ENCODE data around the gene OR13J1.
A peak's percentile ranks its signal among the peaks of the same experiment; 100 is the strongest.
"Not testable (repeated sequence)": the region's sequence is repeated elsewhere in the genome, so short reads cannot be mapped to it uniquely, and the experiment has no call there.

The OR13J1 gene

GRCh38 chr9:35870351-35870923, at the start of gene OR13J1:
TSS of gene OR13J1 (minus strand) at chr9:35870401. CDS start at chr9:35870401, 0 bp downstream.
- Mint-ChIP-seq H3K4me1 (no peaks in the 10 kb centered on the region), H3K36me3 (no peaks in the 10 kb centered on the region), H3K27ac (no peak within 1 kb of the TSS), H3K4me3 (no peak within 1 kb of the TSS), H3K27me3 (peaks cover 3% of the 10 kb centered on the region), H3K9me3 (no peaks in the 10 kb centered on the region)

- Mint-ChIP-seq H3K36me3 (no peaks in the 10 kb centered on the region), H3K9me3 (no peaks in the 10 kb centered on the region), H3K4me3 (no peak overlapping the region), H3K4me1 (peaks cover 31% of the 10 kb centered on the region), H3K27me3 (no peaks in the 10 kb centered on the region), H3K27ac (no peak overlapping the region)
These were observed 49.2 kb upstream of the OR13J1 start for GRCh38 chr9:35919212-35920008.

- no peaks in the 10 kb centered on the region for H3K9me3 Mint-ChIP-seq
- H3K27me3 Mint-ChIP-seq = no peaks in the 10 kb centered on the region
- H3K36me3 Mint-ChIP-seq = no peaks in the 10 kb centered on the region
- H3K4me1 Mint-ChIP-seq = peaks cover 25% of the 10 kb centered on the region
- H3K4me3 Mint-ChIP-seq = no peak overlapping the region
- no peak overlapping the region for H3K27ac Mint-ChIP-seq
These were observed 48.6 kb upstream of the OR13J1 start for GRCh38 chr9:35918780-35919179.

GRCh38 chr9:35917261-35917660, 47.1 kb upstream of the OR13J1 start:
- H3K36me3 Mint-ChIP-seq = no peaks in the 10 kb centered on the region
- no peaks in the 10 kb centered on the region for H3K27me3 Mint-ChIP-seq

GRCh38 chr9:35915681-35916294, 45.6 kb upstream of the OR13J1 start:
- Mint-ChIP-seq H3K27me3 (no peaks in the 10 kb centered on the region), H3K27ac (no peak overlapping the region), H3K4me1 (peaks cover 29% of the 10 kb centered on the region), H3K36me3 (no peaks in the 10 kb centered on the region), H3K4me3 (no peak overlapping the region), H3K9me3 (no peaks in the 10 kb centered on the region)

More at GRCh38 chr9:35917261-35917660, 47.1 kb upstream of the OR13J1 start:
- Mint-ChIP-seq H3K9me3 (no peaks in the 10 kb centered on the region), H3K4me1 (peaks cover 17% of the 10 kb centered on the region), H3K27ac (peak overlapping the region; percentile 5), H3K4me3 (no peak overlapping the region)

GRCh38 chr9:35914301-35914807, 44.2 kb upstream of the OR13J1 start:
- no peak overlapping the region for H3K27ac Mint-ChIP-seq
- no peaks in the 10 kb centered on the region for H3K27me3 Mint-ChIP-seq
- no peaks in the 10 kb centered on the region for H3K36me3 Mint-ChIP-seq
- H3K9me3 Mint-ChIP-seq = no peaks in the 10 kb centered on the region
- H3K4me3 Mint-ChIP-seq = no peak overlapping the region
- peaks cover 42% of the 10 kb centered on the region for H3K4me1 Mint-ChIP-seq

- peaks cover 42% of the 10 kb centered on the region for H3K4me1 Mint-ChIP-seq
- H3K27ac Mint-ChIP-seq, H3K27me3 Mint-ChIP-seq, H3K4me3 Mint-ChIP-seq, H3K9me3 Mint-ChIP-seq, H3K36me3 Mint-ChIP-seq: not testable (repeated sequence)
These were observed 43.2 kb upstream of the OR13J1 start for GRCh38 chr9:35913429-35913828.

- H3K36me3 Mint-ChIP-seq = no peaks in the 10 kb centered on the region
- H3K9me3 Mint-ChIP-seq = no peaks in the 10 kb centered on the region
- no peak overlapping the region for H3K4me3 Mint-ChIP-seq
- peaks cover 45% of the 10 kb centered on the region for H3K4me1 Mint-ChIP-seq
- H3K27me3 Mint-ChIP-seq = no peaks in the 10 kb centered on the region
- no peak overlapping the region for H3K27ac Mint-ChIP-seq
These were observed 42.7 kb upstream of the OR13J1 start for GRCh38 chr9:35912791-35913400.

- peak overlapping the region; percentile 24 for H3K27ac Mint-ChIP-seq
- no peaks in the 10 kb centered on the region for H3K27me3 Mint-ChIP-seq
- no peaks in the 10 kb centered on the region for H3K9me3 Mint-ChIP-seq
- no peaks in the 10 kb centered on the region for H3K36me3 Mint-ChIP-seq
- H3K4me1 Mint-ChIP-seq = peaks cover 55% of the 10 kb centered on the region
- H3K4me3 Mint-ChIP-seq = no peak overlapping the region
These were observed 41.5 kb upstream of the OR13J1 start for GRCh38 chr9:35911690-35912089.

- Mint-ChIP-seq H3K27me3 (no peaks in the 10 kb centered on the region), H3K36me3 (no peaks in the 10 kb centered on the region), H3K9me3 (no peaks in the 10 kb centered on the region), H3K4me3 (peak overlapping the region; percentile 74), H3K27ac (peak overlapping the region; percentile 90), H3K4me1 (peaks cover 60% of the 10 kb centered on the region)
These were observed 40.6 kb upstream of the OR13J1 start for GRCh38 chr9:35910613-35911359.

- Mint-ChIP-seq H3K9me3 (no peaks in the 10 kb centered on the region), H3K27ac (no peak overlapping the region), H3K27me3 (no peaks in the 10 kb centered on the region), H3K4me3 (no peak overlapping the region), H3K4me1 (peaks cover 64% of the 10 kb centered on the region), H3K36me3 (no peaks in the 10 kb centered on the region)
These were observed 39.7 kb upstream of the OR13J1 start for GRCh38 chr9:35909687-35910612.

- Mint-ChIP-seq H3K36me3 (no peaks in the 10 kb centered on the region), H3K4me1 (peaks cover 64% of the 10 kb centered on the region), H3K9me3 (no peaks in the 10 kb centered on the region), H3K27me3 (no peaks in the 10 kb centered on the region), H3K27ac (peak within 1 kb of the TSS; percentile 65), H3K4me3 (peak within 1 kb of the TSS; percentile 58)
These were observed 39.1 kb upstream of the OR13J1 start, which contains the start of gene SPAAR for GRCh38 chr9:35909274-35909673. TSS of gene SPAAR (plus strand) at chr9:35909490. CDS start at chr9:35910464, 974 bp downstream.

- H3K36me3 Mint-ChIP-seq = no peaks in the 10 kb centered on the region
- peak overlapping the region; percentile 65 for H3K27ac Mint-ChIP-seq
- H3K27me3 Mint-ChIP-seq = no peaks in the 10 kb centered on the region
- peaks cover 69% of the 10 kb centered on the region for H3K4me1 Mint-ChIP-seq
- no peaks in the 10 kb centered on the region for H3K9me3 Mint-ChIP-seq
- H3K4me3 Mint-ChIP-seq = peak overlapping the region; percentile 58
These were observed 38.4 kb upstream of the OR13J1 start for GRCh38 chr9:35908504-35909125.
